Panc1 (cell line): Measurements from ENCODE around the gene SRSF2.

Experiments
- SIN3A ChIP-seq: IDR thresholded peaks from 2 replicates; pipeline ENCODE4 v1.6.1; 2012; ENCODE audit warnings: low read depth, mild to moderate bottlenecking, low read length, moderate library complexity, borderline replicate concordance; ENCODE audit not compliant: insufficient read depth
- TF ChIP-seq, protein P1 (sequence below): fragments of 450-650 bp; IDR thresholded peaks from 2 replicates; pipeline ENCODE4 v1.5.1; 2017; ENCODE audit warnings: mild to moderate bottlenecking
- TF ChIP-seq, protein P2 (sequence below), 2 experiments: IDR thresholded peaks; 2 replicates each; pipeline ENCODE4 v1.6.1; 2011 to 2012; ENCODE audit warnings: low read depth in 2 of 2, control low read depth in 1 of 2, low read length in 1 of 2, mild to moderate bottlenecking in 1 of 2, moderate library complexity in 1 of 2; ENCODE audit not compliant: insufficient read depth in 1 of 2

DNA sequence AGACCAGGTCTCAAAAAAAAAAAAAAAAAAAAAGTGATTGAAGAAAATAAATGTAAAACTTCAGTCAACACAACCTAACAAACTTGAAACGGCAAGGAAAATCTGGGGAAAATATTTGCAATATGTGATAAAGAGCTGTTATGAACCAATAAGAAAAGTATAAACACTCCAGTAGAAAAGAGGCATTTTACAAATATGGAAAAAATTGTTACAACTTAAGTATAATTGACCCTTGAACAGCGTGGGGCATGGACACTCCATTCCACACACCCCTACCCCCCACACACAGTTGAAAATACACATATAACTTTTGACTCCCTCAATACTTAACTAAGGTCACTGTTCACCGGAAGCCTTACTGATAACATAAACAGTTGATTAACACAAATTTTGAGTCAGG, 21.4 kb upstream of the SRSF2 start:
- TF ChIP-seq, protein P1, sequence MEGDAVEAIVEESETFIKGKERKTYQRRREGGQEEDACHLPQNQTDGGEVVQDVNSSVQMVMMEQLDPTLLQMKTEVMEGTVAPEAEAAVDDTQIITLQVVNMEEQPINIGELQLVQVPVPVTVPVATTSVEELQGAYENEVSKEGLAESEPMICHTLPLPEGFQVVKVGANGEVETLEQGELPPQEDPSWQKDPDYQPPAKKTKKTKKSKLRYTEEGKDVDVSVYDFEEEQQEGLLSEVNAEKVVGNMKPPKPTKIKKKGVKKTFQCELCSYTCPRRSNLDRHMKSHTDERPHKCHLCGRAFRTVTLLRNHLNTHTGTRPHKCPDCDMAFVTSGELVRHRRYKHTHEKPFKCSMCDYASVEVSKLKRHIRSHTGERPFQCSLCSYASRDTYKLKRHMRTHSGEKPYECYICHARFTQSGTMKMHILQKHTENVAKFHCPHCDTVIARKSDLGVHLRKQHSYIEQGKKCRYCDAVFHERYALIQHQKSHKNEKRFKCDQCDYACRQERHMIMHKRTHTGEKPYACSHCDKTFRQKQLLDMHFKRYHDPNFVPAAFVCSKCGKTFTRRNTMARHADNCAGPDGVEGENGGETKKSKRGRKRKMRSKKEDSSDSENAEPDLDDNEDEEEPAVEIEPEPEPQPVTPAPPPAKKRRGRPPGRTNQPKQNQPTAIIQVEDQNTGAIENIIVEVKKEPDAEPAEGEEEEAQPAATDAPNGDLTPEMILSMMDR = no peak
- TF ChIP-seq, protein P2, sequence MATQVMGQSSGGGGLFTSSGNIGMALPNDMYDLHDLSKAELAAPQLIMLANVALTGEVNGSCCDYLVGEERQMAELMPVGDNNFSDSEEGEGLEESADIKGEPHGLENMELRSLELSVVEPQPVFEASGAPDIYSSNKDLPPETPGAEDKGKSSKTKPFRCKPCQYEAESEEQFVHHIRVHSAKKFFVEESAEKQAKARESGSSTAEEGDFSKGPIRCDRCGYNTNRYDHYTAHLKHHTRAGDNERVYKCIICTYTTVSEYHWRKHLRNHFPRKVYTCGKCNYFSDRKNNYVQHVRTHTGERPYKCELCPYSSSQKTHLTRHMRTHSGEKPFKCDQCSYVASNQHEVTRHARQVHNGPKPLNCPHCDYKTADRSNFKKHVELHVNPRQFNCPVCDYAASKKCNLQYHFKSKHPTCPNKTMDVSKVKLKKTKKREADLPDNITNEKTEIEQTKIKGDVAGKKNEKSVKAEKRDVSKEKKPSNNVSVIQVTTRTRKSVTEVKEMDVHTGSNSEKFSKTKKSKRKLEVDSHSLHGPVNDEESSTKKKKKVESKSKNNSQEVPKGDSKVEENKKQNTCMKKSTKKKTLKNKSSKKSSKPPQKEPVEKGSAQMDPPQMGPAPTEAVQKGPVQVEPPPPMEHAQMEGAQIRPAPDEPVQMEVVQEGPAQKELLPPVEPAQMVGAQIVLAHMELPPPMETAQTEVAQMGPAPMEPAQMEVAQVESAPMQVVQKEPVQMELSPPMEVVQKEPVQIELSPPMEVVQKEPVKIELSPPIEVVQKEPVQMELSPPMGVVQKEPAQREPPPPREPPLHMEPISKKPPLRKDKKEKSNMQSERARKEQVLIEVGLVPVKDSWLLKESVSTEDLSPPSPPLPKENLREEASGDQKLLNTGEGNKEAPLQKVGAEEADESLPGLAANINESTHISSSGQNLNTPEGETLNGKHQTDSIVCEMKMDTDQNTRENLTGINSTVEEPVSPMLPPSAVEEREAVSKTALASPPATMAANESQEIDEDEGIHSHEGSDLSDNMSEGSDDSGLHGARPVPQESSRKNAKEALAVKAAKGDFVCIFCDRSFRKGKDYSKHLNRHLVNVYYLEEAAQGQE (IDR thresholded peaks at IDR 0.05; ENCODE audit: insufficient read depth in 1 of 2, low read depth in 2 of 2, low read length in 1 of 2) = no peak
- no peak for TF ChIP-seq SIN3A
